GM04504 (cell line): ENCODE data around the gene RPL39L.

ENCODE experiments used
- DNase-seq: peaks from one replicate; pipeline ENCODE4 v3.0.0-alpha.2; 2012; ENCODE audit warnings: low read depth

RPL39L gene

DNA sequence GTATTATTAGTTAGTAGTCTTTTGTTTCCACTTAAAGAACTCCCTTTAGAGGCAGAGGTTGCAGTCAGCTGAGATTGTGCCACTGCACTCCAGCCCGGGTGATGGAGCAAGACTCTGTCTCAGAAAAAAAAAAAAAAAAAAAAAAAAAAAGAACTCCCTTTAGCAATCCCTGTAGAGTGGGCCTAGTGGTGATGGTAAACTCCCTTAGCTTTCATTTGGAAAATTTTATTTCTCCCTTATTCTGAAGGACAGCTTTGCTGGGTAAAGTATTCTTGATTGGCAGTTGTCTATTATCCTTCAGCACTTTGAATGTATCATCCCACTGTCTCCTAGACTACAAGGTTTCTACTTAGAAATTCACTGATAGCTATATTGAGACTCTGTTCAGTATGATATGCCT lies 46.0 kb downstream of the RPL39L start:
- DNase-seq: no peak

- DNase-seq: no peak
Measured at GRCh38 chr3:187088701-187089100, 50.6 kb downstream of the RPL39L start.

GRCh38 chr3:187086831-187087230 lies 52.5 kb downstream of the RPL39L start:
- DNase-seq: no peak

DNA sequence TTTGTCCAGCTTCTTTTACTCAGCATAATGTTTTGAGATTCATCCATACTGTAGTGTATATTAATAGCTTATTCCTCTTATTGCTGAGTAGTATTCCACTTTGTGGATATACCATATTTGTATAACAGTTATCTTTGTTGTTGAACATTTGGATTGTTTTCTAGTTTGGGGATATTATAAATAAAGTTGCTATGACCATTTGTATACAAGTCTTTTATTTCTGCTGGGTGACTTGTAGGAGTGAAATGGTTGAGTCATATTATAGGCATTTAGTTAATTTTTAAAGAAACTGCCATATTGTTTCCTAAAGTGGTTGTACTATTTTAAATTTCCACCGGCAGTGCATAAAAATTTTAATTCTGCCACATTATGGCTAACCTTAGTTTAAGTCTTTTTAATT lies 53.4 kb downstream of the RPL39L start:
- no peak for DNase-seq

GRCh38 chr3:187085021-187085666 lies 54.2 kb downstream of the RPL39L start:
- no peak for DNase-seq

GRCh38 chr3:187084580-187084979 lies 54.7 kb downstream of the RPL39L start:
- no peak for DNase-seq

DNA sequence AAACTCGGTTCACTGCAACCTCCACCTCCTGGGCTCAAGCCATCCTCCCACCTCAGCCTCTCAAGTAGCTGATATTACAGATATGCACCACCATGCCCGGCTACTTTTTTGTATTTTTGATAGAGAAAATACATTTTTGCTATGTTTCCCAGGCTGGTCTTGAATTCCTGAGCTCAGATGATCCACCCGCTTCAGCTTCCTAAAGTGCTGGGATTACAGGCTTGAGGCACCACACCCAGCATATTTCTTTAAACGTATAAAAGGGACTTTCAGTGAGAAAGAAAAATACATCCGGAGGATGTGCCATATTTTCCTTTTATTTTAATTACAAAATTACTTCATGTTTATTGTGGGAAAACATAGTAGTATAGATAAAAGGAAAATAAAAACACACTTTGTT lies 55.2 kb downstream of the RPL39L start:
- no peak for DNase-seq

- DNase-seq: no peak
Measured at GRCh38 chr3:187082758-187083375, 56.4 kb downstream of the RPL39L start.

GRCh38 chr3:187080799-187081450 lies 58.4 kb downstream of the RPL39L start:
- DNase-seq: no peak

GRCh38 chr3:187079090-187080022 lies 59.9 kb downstream of the RPL39L start:
- no peak for DNase-seq

DNA sequence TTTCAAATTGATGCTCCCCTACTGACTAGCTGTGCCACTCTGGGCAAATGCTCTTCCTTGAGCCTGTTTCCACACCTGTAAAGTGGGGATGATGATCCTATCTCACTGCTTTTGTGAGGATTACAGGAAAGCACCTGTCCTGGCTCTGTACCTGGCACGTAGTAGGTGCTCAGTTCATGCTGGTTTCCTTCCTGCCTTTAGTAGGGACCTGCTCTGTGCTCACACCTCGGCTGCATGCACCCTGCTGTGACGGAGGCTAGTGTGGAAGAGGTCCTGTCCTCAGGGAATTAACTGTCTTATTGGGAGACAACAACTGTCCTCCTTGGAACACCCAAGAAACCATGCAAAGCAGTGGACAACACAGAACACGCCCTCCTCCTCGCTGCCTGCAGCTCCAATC lies 61.8 kb downstream of the RPL39L start:
- DNase-seq: no peak

DNA sequence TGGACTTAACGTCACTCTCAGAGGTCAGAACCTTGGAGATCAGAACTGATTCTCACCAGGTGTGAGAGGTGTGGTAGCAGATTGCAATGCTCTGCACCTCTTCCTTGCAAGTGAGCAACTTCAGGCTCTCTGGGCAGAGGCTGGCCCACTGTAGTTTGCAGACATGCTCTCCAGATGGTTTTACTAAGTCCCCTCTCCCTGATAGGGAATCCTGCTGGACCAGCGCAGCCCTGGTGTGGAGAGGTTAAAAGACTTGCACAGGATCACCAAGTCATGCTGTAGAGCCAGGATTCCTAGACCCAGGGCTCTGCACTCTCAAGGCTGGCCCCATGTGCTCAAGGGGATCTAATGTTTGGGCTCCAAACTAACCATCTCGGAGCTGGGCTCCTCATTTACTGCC lies 62.2 kb downstream of the RPL39L start:
- no peak for DNase-seq

GRCh38 chr3:187076297-187076696 lies 63.0 kb downstream of the RPL39L start:
- DNase-seq: no peak

DNA sequence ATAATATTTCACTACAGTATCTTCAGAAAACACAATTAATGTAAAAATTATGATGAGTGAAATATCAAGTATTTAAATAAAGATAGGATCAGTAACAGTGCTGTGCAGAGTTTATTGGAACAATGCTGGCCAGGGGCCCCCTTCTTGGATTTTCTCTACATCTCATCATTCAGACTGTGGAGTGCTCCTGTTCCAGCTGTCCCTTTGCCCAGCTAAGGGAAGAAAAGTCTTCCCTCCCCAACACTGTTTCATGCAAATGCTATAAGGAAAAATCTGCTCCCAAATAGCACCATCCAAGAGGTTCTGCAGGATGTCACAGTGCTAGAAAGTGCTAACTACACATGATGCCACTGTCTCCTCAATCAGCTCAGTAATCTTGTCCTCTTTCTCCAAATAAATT lies 64.5 kb downstream of the RPL39L start:
- DNase-seq: no peak

GRCh38 chr3:187073581-187074098 lies 65.7 kb downstream of the RPL39L start:
- DNase-seq: no peak

DNA sequence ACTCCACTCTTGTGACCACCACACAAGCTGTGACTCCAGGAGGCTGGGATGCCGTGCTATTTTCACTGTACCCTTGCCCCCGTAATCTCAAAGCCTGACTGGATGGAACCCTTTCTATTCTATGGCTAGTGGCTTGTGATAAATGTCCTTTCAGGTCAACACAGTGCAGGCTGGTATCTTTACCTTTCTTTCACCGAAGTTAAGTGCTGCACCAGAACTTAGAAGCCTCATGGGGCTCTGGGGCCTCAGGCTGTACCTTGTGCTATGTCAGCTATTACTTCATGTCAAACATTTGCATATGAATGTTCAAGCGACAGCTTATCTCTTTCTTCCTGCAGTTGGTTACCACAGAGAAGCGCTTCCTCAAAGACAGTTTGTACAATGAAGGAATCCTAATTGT lies 66.8 kb downstream of the RPL39L start:
- DNase-seq: no peak

DNA sequence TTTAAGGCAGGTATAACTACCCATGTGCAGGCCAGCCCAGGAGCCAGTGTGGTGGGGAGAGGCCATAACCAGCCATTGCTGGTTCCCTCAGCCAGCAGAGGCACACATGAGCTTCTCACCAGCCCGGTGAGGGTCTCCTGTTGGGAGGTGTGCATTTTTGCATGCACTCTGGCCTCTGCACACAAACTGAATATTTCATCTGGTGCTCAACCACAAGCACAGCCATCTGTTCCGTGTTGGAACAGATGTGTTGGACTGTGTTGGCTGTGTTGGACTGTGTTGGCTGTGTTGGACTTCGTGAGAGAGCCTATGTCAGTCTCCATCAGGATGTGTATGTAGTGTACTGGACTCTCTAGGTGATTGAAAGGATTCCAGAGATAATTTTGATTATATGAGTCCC lies 67.2 kb downstream of the RPL39L start:
- no peak for DNase-seq
